Superior temporal gyrus (tissue), 1 donor: ENCODE measurements around the gene CTAGE4.
"Not testable (repeated sequence)": the region's sequence is repeated elsewhere in the genome, so short reads cannot be mapped to it uniquely, and the experiment has no call there.

ENCODE experiments used
- DNase-seq: peaks from one replicate; pipeline ENCODE4 v3.0.0-alpha.2; 2016; ENCODE audit errors: extremely low spot score

Gene CTAGE4

DNA sequence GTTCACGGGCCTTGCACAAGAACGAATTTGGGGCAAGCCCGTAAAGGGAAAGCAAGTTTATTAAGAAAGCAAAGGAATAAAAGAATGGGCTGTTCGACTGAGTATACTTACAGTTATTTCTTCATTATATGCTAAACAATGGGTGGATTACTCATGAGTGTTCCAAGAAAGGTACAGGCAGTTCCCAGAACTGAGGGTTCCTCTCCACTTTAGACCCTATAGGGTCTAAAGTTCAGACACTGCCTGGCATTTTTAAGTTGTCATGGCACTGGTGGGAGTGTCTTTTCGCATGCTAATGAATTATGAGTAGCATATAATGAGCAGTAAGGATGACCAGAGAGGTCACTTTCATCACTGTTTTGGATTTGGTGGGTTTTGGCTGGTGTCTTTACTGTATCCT is 22.0 kb downstream of the CTAGE4 start:
- not testable (repeated sequence) for DNase-seq

GRCh38 chr7:144217200-144217599 is 33.9 kb downstream of the CTAGE4 start:
- not testable (repeated sequence) for DNase-seq

GRCh38 chr7:144218581-144218980 is 35.3 kb downstream of the CTAGE4 start:
- not testable (repeated sequence) for DNase-seq

DNA sequence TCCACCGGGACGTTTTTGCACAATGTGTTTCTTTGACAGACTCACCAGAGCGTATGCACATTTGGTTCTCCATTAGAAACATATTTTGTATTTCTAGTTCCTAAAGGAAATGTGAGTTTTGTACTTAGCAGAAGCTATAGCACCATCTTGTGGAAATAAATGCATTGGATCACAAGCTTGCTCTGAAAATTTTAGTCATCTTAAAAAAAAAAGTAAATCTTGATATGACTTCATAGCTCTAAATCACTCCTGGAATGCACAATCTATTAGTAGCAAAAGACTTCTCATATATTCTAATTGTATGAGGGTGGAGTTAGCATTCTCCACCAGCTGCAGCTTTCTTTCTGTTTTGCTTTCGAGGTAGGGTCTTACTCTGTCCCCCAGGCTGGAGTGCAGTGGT is 35.9 kb downstream of the CTAGE4 start:
- not testable (repeated sequence) for DNase-seq

GRCh38 chr7:144220531-144220930 is 37.3 kb downstream of the CTAGE4 start:
- not testable (repeated sequence) for DNase-seq

DNA sequence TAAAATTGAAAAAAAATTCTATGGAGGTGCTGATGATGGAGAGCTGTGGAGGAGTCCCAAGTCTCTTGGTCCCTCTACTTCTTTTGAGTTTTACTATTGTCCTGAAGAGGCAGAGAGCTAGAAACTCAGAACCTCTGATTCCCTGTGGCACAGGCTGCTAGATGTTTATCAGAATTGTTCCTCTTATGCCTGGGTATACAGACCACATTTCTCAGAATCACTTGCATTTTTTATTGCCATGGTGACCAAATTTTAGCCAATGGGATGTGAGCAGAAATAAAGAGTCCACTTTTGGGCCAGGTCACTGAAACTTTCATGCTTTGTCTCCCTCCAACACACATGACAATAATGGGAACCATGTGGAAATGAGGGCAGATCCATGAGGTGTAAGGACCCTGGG is 40.4 kb downstream of the CTAGE4 start:
- not testable (repeated sequence) for DNase-seq

GRCh38 chr7:144226866-144227265 is 43.6 kb downstream of the CTAGE4 start:
- peak; percentile 1 for DNase-seq

DNA sequence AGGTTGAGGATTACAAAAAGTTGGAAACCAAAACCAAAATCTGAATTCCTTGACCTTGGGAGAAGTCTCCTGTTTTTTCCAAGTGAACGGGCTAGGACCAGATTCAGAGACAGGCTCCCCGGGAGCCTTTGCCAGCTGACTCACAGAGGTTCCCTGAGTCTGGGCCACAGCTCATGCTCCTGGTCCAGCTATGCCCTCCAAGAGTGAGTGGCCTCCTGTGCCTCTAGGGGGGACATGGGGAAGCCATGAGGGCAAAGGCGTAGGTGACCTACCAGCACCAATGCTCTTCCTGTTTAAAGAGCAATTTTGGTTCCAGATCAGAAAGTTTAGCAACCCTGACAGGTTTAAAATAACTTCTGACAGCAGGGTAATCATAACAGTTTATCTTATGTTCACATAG is 45.5 kb downstream of the CTAGE4 start:
- DNase-seq, result not testable (repeated sequence)

DNA sequence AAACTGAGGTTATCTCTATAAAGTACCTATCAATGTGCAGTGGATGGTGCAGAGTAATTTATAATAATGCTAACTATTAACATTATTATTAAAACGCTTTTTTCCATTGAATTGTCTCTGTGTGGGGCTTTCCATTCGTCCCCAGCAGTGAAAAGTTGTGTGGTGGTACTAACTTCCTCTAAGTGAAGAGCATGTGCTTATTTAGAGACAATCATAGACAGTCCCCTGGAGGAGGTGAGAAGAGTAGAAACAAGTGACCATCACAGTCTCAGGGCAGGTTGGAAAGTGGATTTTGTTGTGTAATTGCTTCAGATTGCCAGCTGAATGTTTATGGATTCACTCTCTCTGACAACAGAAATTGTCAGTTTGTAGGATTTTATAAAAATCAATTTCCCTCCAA is 47.8 kb downstream of the CTAGE4 start:
- DNase-seq, result not testable (repeated sequence)

GRCh38 chr7:144233039-144233438 is 49.8 kb downstream of the CTAGE4 start:
- not testable (repeated sequence) for DNase-seq
